Gastrocnemius medialis (tissue), 4 donors: ENCODE results near the gene CACNA1G.

Source experiments
- CTCF ChIP-seq, 5 experiments: fragments of 450-650 bp in 3 of 5; fragments of 200-600 bp in 2 of 5; sonication (generic) in 2 of 5; IDR thresholded peaks in 4 of 5; conservative IDR thresholded peaks in 1 of 5; 1 replicate in 4 of 5; 2 replicates in 1 of 5; pipeline ENCODE4 v1.5.1; 2016 to 2019; ENCODE audit warnings: antibody characterized with exemption in 5 of 5, mild to moderate bottlenecking in 3 of 5, moderate library complexity in 3 of 5
- POLR2A ChIP-seq, 2 donors: fragments of 450-650 bp; IDR thresholded peaks; one replicate each; pipeline ENCODE4 v1.6.1; 2017; ENCODE audit warnings: antibody characterized with exemption in 2 of 2, mild to moderate bottlenecking in 2 of 2, moderate library complexity in 2 of 2

GRCh38 chr17:50519141-50519834 is 41.2 kb upstream of the CACNA1G start:
- TF ChIP-seq CTCF (IDR thresholded peaks at IDR 0.05 in 4 of 5, conservative IDR thresholded peaks at IDR 0.05 in 1 of 5) = no peak
- no peak for TF ChIP-seq POLR2A (IDR thresholded peaks at IDR 0.05)
